HepG2 (cell line): ENCODE results near the gene COG4. TPM values are rescaled to one million over a fixed set of nuclear protein-coding genes. Genes with fewer than 3 reads are reported as not detected.

ENCODE experiments used
- BHLHE40 ChIP-seq: IDR thresholded peaks from 2 replicates; pipeline ENCODE4 v1.6.1; 2011; ENCODE audit warnings: low read length, improper control_type of control experiment
- CREB1 ChIP-seq, 2 experiments: fragments of 450-650 bp in 1 of 2; IDR thresholded peaks; 2 replicates each; pipeline ENCODE4 v1.6.1; 2016 to 2017; ENCODE audit warnings: control low read depth in 1 of 2, mild to moderate bottlenecking in 1 of 2, missing compliant biosample characterization in 1 of 2, missing genetic modification characterization in 1 of 2
- GRHL1 ChIP-seq: sonication (generic); formaldehyde crosslinking; conservative IDR thresholded peaks from 2 replicates; pipeline ENCODE4 v1.8.0; 2022; ENCODE audit warnings: missing genetic modification reagents
- HDAC1 ChIP-seq: sonication (generic); formaldehyde crosslinking; IDR thresholded peaks from 2 replicates; pipeline ENCODE4 v1.5.1; 2020; ENCODE audit warnings: mild to moderate bottlenecking, missing genetic modification reagents
- HOXA3 ChIP-seq: sonication (generic); formaldehyde crosslinking; IDR thresholded peaks from 2 replicates; pipeline ENCODE4 v1.5.0; 2020; ENCODE audit warnings: missing genetic modification reagents
- MEIS2 ChIP-seq: sonication (generic); formaldehyde crosslinking; IDR thresholded peaks from 2 replicates; pipeline ENCODE4 v1.9.0; 2021; ENCODE audit warnings: mild to moderate bottlenecking, missing genetic modification reagents
- MXD4 ChIP-seq: IDR thresholded peaks from 2 replicates; pipeline ENCODE4 v1.6.1; 2016; ENCODE audit warnings: mild to moderate bottlenecking, missing biosample characterization, missing genetic modification reagents
- NFKB2 ChIP-seq: sonication (generic); formaldehyde crosslinking; IDR thresholded peaks from 2 replicates; pipeline ENCODE4 v1.4.0; 2020; ENCODE audit warnings: missing genetic modification reagents, borderline replicate concordance
- NR3C1 ChIP-seq: sonication (generic); formaldehyde crosslinking; IDR thresholded peaks from 2 replicates; pipeline ENCODE4 v1.4.0; 2020; ENCODE audit warnings: missing genetic modification reagents
- PCBP1 ChIP-seq: fragments of 200-400 bp; formaldehyde crosslinking; IDR thresholded peaks from 2 replicates; pipeline ENCODE4 v1.6.1; 2017; ENCODE audit warnings: mild to moderate bottlenecking, low read depth, low read length, borderline replicate concordance
- RAD21 ChIP-seq: fragments of 450-650 bp; formaldehyde crosslinking; IDR thresholded peaks from 2 replicates; pipeline ENCODE4 v1.5.0; 2020; ENCODE audit warnings: mild to moderate bottlenecking
- SAFB2 ChIP-seq: sonication (generic); formaldehyde crosslinking; IDR thresholded peaks from 2 replicates; pipeline ENCODE4 v1.5.1; 2020; ENCODE audit warnings: missing genetic modification reagents, low read depth, mild to moderate bottlenecking, borderline replicate concordance
- SPEN ChIP-seq: sonication (generic); formaldehyde crosslinking; IDR thresholded peaks from 2 replicates; pipeline ENCODE4 v1.5.1; 2020; ENCODE audit warnings: low read depth, mild to moderate bottlenecking, missing genetic modification reagents
- TBP ChIP-seq: sonication (generic); formaldehyde crosslinking; IDR thresholded peaks from 2 replicates; pipeline ENCODE4 v1.5.0; 2020; ENCODE audit warnings: missing genetic modification reagents
- TSC22D2 ChIP-seq: sonication (generic); formaldehyde crosslinking; IDR thresholded peaks from 2 replicates; pipeline ENCODE4 v1.5.1; 2020; ENCODE audit warnings: missing genetic modification reagents, mild to moderate bottlenecking, borderline replicate concordance
- ZFP91 ChIP-seq: sonication (generic); formaldehyde crosslinking; IDR thresholded peaks from 2 replicates; pipeline ENCODE4 v1.9.0; 2022; ENCODE audit warnings: missing genetic modification reagents, mild to moderate bottlenecking, borderline replicate concordance
- ZFX ChIP-seq: sonication (generic); formaldehyde crosslinking; IDR thresholded peaks from 2 replicates; pipeline ENCODE4 v1.4.0; 2020; ENCODE audit warnings: mild to moderate bottlenecking, low read depth, missing genetic modification reagents, moderate library complexity
- ZMYM3 ChIP-seq: sonication (generic); formaldehyde crosslinking; IDR thresholded peaks from 2 replicates; pipeline ENCODE4 v1.5.1; 2020; ENCODE audit warnings: mild to moderate bottlenecking, missing genetic modification reagents
- ZNF235 ChIP-seq: sonication (generic); formaldehyde crosslinking; IDR thresholded peaks from 2 replicates; pipeline ENCODE4 v1.8.1; 2023; ENCODE audit warnings: mild to moderate bottlenecking, missing genetic modification reagents, borderline replicate concordance
- ZNF33B ChIP-seq: sonication (generic); formaldehyde crosslinking; IDR thresholded peaks from 2 replicates; pipeline ENCODE4 v1.5.1; 2020; ENCODE audit warnings: mild to moderate bottlenecking, missing genetic modification reagents
- ZNF350 ChIP-seq: sonication (generic); formaldehyde crosslinking; IDR thresholded peaks from 2 replicates; pipeline ENCODE4 v1.4.0; 2020; ENCODE audit warnings: mild to moderate bottlenecking, low read depth, missing genetic modification reagents, borderline replicate concordance
- ZNF816 ChIP-seq: sonication (generic); formaldehyde crosslinking; IDR thresholded peaks from 2 replicates; pipeline ENCODE4 v1.8.0; 2022; ENCODE audit warnings: missing genetic modification reagents, mild to moderate bottlenecking, borderline replicate concordance
- ZNF891 ChIP-seq: sonication (generic); formaldehyde crosslinking; IDR thresholded peaks from 2 replicates; pipeline ENCODE4 v1.5.0; 2020; ENCODE audit warnings: mild to moderate bottlenecking, missing genetic modification reagents
- polyA plus RNA-seq, 8 experiments: library from polyadenylated mRNA; depleted of rRNA in 3 of 8; stranded (reverse) in 7 of 8; unstranded in 1 of 8; fragments of >200 nt; fragmentation: Illumina TruSeq in 4 of 8; extraction: Trizol in 4 of 8; gene quantifications; 2 replicates each; pipeline versions ENCODE4 v1.2.1 to v1.2.3, GENCODE V29; 2011 to 2016; ENCODE audit warnings: low read depth in 4 of 8, missing spikeins in 1 of 8, mixed read lengths in 1 of 8; ENCODE audit not compliant: insufficient read depth in 1 of 8
- total RNA-seq, 5 experiments: library from RNA; depleted of rRNA; stranded (reverse); fragments of >200 nt; fragmentation: Illumina TruSeq; extraction: Trizol; gene quantifications; 2 replicates each; pipeline ENCODE4 v1.2.3, GENCODE V29; 2016; ENCODE audit warnings: low read depth in 1 of 5
- TF ChIP-seq, protein P1 (sequence below): conservative IDR thresholded peaks from 2 replicates; pipeline ENCODE4 v1.6.1; 2018; ENCODE audit warnings: missing genetic modification reagents

Gene COG4
- total and polyA plus RNA-seq, 2 of the 13 experiments (the other 11 are each of a cell fraction or from before 2014, with no cell fraction given), result 51.1 to 73.8 TPM

- 0 out of 2 replicates have a peak, but pooled peaks have one; percentile 36 for TF ChIP-seq HDAC1 (CRISPR knock-in tag)
- peak; percentile 44; the same call in 1 of the 2 replicates for TF ChIP-seq MEIS2 (CRISPR knock-in tag)
- peak; percentile 62; the same call in 1 of the 2 replicates for TF ChIP-seq SAFB2 (CRISPR knock-in tag)
- TF ChIP-seq CREB1 (IDR thresholded peaks at IDR 0.05), result no peak
- TF ChIP-seq CREB1 (CRISPR knock-in tag; IDR thresholded peaks at IDR 0.05), result no peak
- TF ChIP-seq RAD21 (CRISPR knock-in tag), result no peak
- peak; percentile 66; the same call in 1 of the 2 replicates for TF ChIP-seq ZNF816 (CRISPR knock-in tag)
- peak; percentile 25; the same call in 1 of the 2 replicates for TF ChIP-seq ZFP91
- peak; percentile 11; the same call in 1 of the 2 replicates for TF ChIP-seq ZNF350 (CRISPR knock-in tag)
- TF ChIP-seq TBP (CRISPR knock-in tag), result 0 out of 2 replicates have a peak, but pooled peaks have one; percentile 32
- no peak for TF ChIP-seq TSC22D2 (CRISPR knock-in tag)
- 0 out of 2 replicates have a peak, but pooled peaks have one; percentile 6 for TF ChIP-seq ZMYM3 (CRISPR knock-in tag)
- TF ChIP-seq, protein P1, sequence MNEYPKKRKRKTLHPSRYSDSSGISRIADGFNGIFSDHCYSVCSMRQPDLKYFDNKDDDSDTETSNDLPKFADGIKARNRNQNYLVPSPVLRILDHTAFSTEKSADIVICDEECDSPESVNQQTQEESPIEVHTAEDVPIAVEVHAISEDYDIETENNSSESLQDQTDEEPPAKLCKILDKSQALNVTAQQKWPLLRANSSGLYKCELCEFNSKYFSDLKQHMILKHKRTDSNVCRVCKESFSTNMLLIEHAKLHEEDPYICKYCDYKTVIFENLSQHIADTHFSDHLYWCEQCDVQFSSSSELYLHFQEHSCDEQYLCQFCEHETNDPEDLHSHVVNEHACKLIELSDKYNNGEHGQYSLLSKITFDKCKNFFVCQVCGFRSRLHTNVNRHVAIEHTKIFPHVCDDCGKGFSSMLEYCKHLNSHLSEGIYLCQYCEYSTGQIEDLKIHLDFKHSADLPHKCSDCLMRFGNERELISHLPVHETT (CRISPR knock-in tag), result no peak
- TF ChIP-seq GRHL1 (CRISPR knock-in tag), result no peak
- 0 out of 2 replicates have a peak, but pooled peaks have one; percentile 21 for TF ChIP-seq HOXA3 (CRISPR knock-in tag)
- no peak for TF ChIP-seq ZNF33B (CRISPR knock-in tag)
- peak; percentile 2; the same call in 1 of the 2 replicates for TF ChIP-seq NFKB2 (CRISPR knock-in tag)
- TF ChIP-seq ZNF891 (CRISPR knock-in tag), result 0 out of 2 replicates have a peak, but pooled peaks have one; percentile 9
- TF ChIP-seq NR3C1, result no peak
- no peak for TF ChIP-seq PCBP1
- peak; percentile 16; the same call in 1 of the 2 replicates for TF ChIP-seq MXD4 (CRISPR knock-in tag)
- no peak for TF ChIP-seq BHLHE40
- TF ChIP-seq ZFX (CRISPR knock-in tag), result peak; percentile 37
- peak; percentile 58; the same call in 1 of the 2 replicates for TF ChIP-seq SPEN (CRISPR knock-in tag)
- no peak for TF ChIP-seq ZNF235 (CRISPR knock-in tag)
Measured at GRCh38 chr16:70437582-70438557, 85.5 kb downstream of the COG4 start (continued).
